ENCODE results near the gene INHBE.
A peak's percentile ranks its signal among the peaks of the same experiment; 100 is the strongest.
"Not testable (repeated sequence)": the region's sequence is repeated elsewhere in the genome, so short reads cannot be mapped to it uniquely, and the experiment has no call there.

The INHBE gene

GRCh38 chr12:57476993-57477709, 22.0 kb downstream of the INHBE start:
- no peak for DNase-seq

DNA sequence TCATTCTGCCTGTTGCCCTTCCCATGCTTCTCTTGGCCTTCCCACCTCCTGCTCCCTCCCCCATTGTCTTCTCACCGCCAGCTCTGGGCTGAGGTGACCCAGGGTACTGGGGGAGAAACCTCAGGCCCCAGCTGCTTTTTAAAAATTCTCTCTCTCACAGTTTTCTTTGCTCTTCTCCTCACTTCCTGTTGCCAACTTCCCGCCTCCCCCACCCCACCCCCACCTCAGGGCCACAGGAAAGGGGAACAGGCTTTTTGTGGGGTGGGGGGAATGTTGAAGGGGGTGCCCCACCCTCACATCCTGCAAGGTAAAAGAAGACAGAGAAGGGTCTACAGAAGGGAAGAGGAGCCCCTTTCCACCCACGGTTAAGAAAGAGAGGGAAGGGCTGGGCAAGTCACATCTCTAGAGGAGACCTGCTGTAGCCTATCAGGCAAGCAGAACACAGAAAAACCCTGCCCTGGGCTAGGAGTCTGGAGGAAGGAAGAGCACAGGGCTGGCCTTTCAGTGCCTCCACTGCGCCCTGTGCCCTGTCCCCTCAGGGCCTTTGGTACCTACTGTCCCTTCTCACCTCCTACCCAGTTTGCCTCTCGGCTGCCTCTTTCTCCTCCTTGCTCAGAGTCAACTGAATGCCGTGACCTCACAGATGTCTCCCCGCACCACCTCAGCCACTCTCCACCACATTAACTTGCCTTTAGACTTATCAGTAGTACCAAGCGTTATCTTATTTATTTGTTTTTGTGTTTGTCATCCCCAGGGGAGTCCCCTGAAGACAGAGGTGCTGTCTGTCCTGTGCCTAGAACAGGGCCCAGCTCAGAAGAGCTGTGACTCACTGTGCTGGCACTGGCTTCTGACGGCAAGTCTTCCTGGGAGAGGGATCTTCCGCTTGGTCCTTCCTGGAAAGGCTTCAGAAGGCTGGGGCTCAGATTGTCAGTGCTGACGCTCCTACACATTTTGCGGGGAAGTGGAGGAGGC, 22.9 kb downstream of the INHBE start:
- no peak for DNase-seq

- DNase-seq: no peak
Measured at GRCh38 chr12:57479043-57479375, 23.9 kb downstream of the INHBE start.

DNA sequence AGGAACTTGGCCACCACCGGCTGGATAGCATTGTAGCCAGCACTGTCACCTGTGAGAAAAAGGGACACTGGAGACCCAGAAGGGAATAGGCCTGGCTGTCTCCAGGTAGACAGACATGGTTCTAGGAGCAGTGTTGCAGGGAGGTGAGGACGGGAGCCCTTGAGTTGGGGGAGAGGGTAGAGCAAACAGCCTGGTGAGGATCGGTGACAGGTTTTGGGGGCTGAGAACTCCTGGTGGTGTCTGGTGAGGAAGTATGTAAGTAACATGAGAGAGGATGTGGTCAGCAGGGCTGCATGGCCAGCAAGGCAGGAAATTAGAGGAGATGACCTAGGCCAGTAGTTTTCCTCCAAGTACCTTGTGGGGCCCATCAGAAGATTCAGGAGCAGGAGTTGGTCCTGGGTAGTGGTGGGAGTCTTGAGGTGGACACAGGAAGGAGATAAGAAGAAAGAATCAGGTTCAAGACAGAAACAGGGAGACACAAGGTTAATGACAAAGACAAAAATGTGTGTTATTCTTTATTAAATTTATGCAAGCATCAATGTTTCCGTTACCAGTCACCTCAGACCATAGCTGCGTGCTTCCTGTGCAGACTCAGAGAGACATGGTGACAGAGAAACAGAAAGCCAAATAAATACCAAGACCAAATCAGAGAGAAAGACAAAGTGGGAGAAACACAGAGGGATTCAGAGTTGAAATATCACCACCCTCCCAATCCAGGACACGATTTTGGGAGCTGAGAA, 24.4 kb downstream of the INHBE start, which contains the start of gene ARHGAP9:
TSS of gene ARHGAP9 (minus strand) at position 491 of the 740 bp plus-strand sequence. CDS start at position 31, 460 bp downstream.
- no peak for DNase-seq

- DNase-seq: no peak
Measured at GRCh38 chr12:57481671-57482070, 26.6 kb downstream of the INHBE start.

DNA sequence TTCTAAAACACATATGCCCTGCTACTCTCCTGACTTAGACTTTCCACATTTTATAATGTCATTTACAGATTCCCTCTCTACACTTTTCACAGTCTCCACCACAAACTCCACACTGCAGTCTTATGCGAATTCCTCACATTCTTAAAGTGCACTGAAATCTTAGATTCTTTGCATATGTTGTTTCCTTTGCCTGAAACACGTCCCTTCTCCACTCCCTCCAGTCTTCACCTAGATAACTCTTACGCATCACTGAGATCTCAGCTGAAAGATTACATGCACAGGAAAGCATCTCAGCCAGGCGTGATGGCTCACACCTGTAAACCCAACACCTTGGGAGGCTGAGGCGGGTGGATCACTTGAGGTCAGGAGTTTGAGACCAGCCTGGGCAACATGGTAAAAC, 28.4 kb downstream of the INHBE start:
- DNase-seq: no peak

DNA sequence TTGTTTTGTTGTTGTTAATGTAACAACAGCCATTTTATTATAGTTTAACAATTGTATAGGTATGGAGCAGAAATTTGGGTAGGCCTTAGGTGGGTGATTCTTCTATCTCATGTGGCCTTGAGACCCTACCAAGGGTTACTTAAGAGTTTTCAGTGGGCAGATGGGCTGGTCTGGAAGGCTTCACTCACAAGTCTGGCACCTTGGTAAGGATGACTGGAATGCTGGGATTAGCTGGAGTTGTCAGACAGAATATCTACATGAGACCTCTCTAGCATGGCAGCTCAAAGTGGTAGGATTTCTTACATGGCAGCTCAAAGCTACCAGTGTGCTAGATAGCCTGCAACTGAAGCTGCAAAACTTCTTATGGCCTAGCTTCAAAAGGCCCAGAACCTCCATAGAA, 30.6 kb downstream of the INHBE start:
- no peak for DNase-seq

- DNase-seq: no peak
Measured at GRCh38 chr12:57487055-57487596, 32.0 kb downstream of the INHBE start.

- peak; percentile 80 for DNase-seq
Measured at GRCh38 chr12:57487597-57488401, 32.7 kb downstream of the INHBE start, which contains the start of gene MARS1. TSS of gene MARS1 (plus strand) at chr12:57488068. CDS start at chr12:57488091, 23 bp downstream.

GRCh38 chr12:57488402-57489156, 33.5 kb downstream of the INHBE start:
- no peak for DNase-seq

DNA sequence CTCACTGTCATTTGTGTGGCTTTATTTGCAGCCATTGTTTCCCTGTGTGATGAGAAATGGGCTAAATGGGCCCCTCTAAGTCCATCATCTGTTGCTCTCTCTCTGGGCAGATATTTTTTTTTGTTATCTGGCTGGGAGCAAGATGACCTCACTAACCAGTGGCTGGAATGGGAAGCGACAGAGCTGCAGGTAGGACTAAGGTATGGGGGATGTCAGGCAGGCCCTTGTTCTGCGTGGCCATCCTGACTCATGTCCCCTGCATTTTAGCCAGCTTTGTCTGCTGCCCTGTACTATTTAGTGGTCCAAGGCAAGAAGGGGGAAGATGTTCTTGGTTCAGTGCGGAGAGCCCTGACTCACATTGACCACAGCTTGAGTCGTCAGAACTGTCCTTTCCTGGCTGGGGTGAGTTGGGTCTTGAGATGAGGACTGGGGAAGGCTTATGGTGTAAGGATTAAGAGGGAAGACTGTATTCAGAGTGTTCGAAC, 34.1 kb downstream of the INHBE start:
- DNase-seq: no peak

DNA sequence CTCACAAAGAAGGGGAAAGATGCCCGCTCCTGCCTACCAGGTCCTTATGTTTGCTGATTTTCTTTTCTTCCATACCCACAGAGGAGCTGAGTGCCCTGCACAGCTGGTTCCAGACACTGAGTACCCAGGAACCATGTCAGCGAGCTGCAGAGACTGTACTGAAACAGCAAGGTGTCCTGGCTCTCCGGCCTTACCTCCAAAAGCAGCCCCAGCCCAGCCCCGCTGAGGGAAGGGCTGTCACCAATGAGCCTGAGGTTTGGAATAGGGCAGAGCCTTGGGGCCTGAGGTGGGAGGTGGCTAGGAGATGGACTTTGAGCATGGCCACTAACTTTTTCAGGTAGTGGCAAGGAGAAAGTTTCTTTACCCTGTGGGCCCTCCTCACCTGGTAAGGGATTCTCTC, 35.0 kb downstream of the INHBE start:
- no peak for DNase-seq

GRCh38 chr12:57491393-57492280, 36.5 kb downstream of the INHBE start:
- DNase-seq: no peak

- DNase-seq: not testable (repeated sequence)
Measured at GRCh38 chr12:57495051-57495701, 40.1 kb downstream of the INHBE start.

- DNase-seq: no peak
Measured at GRCh38 chr12:57496822-57497221, 41.7 kb downstream of the INHBE start.

DNA sequence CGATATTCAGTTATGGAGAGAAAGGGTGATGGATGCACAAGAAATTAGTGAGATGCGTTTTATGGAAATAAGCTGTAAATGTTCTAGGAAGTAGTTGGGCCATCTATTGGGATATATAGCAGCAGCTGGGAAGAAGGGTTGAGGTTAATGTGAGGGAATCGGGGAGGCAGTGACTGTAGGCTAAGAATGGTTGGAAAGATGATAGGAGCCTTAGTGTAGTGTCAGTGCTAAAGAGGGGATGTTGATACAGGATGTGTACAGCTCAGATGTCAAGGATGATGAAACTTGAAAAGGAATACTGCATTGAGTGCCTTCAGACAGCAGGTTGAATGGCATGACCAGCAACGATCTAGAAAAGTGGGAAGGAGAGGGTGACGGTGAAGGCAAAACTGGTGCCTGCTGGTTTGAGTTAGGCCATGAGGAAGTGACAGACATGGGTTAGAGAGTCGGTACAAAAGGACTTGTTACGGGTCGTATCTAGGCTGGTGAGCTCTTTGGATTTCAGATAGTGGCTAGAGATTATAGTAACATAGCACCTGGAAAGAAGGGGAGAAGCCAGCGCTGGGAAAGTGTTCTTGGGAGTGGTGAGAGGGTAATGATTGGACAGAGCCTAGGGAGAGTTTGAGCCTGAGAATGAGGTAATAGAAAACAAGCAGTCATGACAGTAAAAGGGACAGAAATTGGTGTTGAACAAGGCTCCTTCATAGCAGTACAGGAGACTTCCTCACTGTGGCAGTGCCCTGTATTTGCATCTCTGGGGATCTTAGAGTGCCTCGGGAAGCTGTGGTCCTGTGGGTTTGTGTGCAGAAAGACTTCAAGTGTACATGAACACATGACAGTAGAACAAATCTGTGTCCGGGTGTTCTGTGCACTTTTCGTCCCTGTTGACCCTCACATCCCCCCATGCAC, 42.4 kb downstream of the INHBE start:
- DNase-seq: no peak

DNA sequence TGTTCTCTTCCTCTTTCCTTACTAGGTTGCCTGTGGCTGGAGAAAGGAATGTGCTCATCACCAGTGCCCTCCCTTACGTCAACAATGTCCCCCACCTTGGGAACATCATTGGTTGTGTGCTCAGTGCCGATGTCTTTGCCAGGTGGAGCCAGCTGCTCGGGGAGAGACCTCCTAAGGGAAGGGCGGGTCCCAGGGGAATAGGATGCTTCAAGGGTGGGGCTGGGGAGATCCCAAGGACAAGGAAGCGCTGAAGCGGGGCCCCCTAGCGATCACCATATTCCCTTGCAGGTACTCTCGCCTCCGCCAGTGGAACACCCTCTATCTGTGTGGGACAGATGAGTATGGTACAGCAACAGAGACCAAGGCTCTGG, 43.0 kb downstream of the INHBE start:
- DNase-seq: no peak

GRCh38 chr12:57498571-57498970, 43.5 kb downstream of the INHBE start:
- no peak for DNase-seq

Measured in NCI-H1436 treated with DMSO at 0.1 percent for 48 hours (cell line).